Endothelial cell of umbilical vein (primary cell): ENCODE data around the gene METAP1. TPM values are rescaled to one million over a fixed set of nuclear protein-coding genes. Genes with fewer than 3 reads are reported as not detected.
A peak's percentile ranks its signal among the peaks of the same experiment; 100 is the strongest.

ENCODE experiments used
- BruUV-seq: library from RNA; stranded (reverse); fragments of 400-500 nt; replicated peaks from 2 replicates; lab custom pipeline; 2021; lab: Mats Ljungman, UMichigan
- CTCF ChIA-PET: fragments of 300-600, 350-600 bp; sonication (Branson Sonifier 250); formaldehyde crosslinking; loops from one replicate; lab custom pipeline; 2021; ENCODE audit warnings: antibody characterized with exemption, inconsistent platforms; lab: Charles Lee
- POLR2A ChIA-PET: fragments of 300-600, 350-600 bp; sonication (Branson Sonifier 250); formaldehyde crosslinking; loops from one replicate; lab custom pipeline; 2021; ENCODE audit warnings: antibody characterized with exemption, inconsistent platforms; lab: Charles Lee
- DNase-seq: peaks from one replicate; pipeline ENCODE4 v3.0.0-alpha.2; 2011; ENCODE audit warnings: low read depth, low spot score
- FAIRE-seq: peaks from 2 replicates; lab custom pipeline; 2011; peaks lifted over from hg19 to GRCh38; lab: Jason Lieb, UNC
- H2AFZ ChIP-seq: 2 replicates; pipeline ENCODE4 v1.6.0; 2012; ENCODE audit warnings: low read depth, low read length, control low read depth, inconsistent platforms
- H3K27ac ChIP-seq: 2 replicates; pipeline ENCODE4 v1.5.1; 2011; ENCODE audit warnings: low read depth, mild to moderate bottlenecking, control low read depth, low read length, moderate library complexity; ENCODE audit not compliant: insufficient read depth
- H3K27me3 ChIP-seq, 2 experiments: 2 replicates each; pipeline versions ENCODE4 v1.6.0 to v1.6.1; 2011; ENCODE audit warnings: low read length in 2 of 2, mixed read lengths in 1 of 2; ENCODE audit not compliant: control insufficient read depth in 2 of 2, insufficient read depth in 2 of 2
- H3K36me3 ChIP-seq, 2 experiments: 2 replicates in 1 of 2; 3 replicates in 1 of 2; pipeline ENCODE4 v1.5.1; 2011; ENCODE audit warnings: low read length in 2 of 2, mild to moderate bottlenecking in 1 of 2, moderate library complexity in 1 of 2; ENCODE audit not compliant: control insufficient read depth in 2 of 2, insufficient read depth in 2 of 2; ENCODE audit errors: extremely low read depth in 1 of 2
- H3K4me1 ChIP-seq: 3 replicates; pipeline ENCODE4 v1.5.1; 2011; ENCODE audit warnings: mild to moderate bottlenecking, low read length; ENCODE audit not compliant: control insufficient read depth, insufficient read depth; ENCODE audit errors: extremely low read depth
- H3K4me2 ChIP-seq: 2 replicates; pipeline ENCODE4 v1.6.1; 2011; ENCODE audit warnings: low read length, control low read depth, mixed read lengths; ENCODE audit not compliant: insufficient read depth
- H3K4me3 ChIP-seq, 3 experiments: fragments of 200-600 bp in 1 of 3; sonication (generic), shearing (Covaris generic) in 1 of 3; replicated peaks in 1 of 3; 2 replicates each; pipeline ENCODE4 v1.5.1; 2011 to 2016; ENCODE audit warnings: control low read depth in 3 of 3, low read length in 3 of 3, mild to moderate bottlenecking in 2 of 3, inconsistent platforms in 1 of 3, low read depth in 1 of 3, moderate library complexity in 1 of 3; ENCODE audit not compliant: insufficient read depth in 1 of 3
- H3K79me2 ChIP-seq: 2 replicates; pipeline ENCODE4 v1.6.0; 2012; ENCODE audit warnings: low read length, inconsistent platforms; ENCODE audit not compliant: control insufficient read depth, insufficient read depth
- H3K9ac ChIP-seq: replicated peaks from 2 replicates; pipeline ENCODE3; 2011; ENCODE audit warnings: low read length, control low read depth; ENCODE audit not compliant: insufficient read depth; ENCODE audit errors: extremely low read depth
- H3K9me1 ChIP-seq: replicated peaks from 3 replicates; pipeline ENCODE4 v1.6.0; 2011; ENCODE audit warnings: mild to moderate bottlenecking, low read length; ENCODE audit not compliant: control insufficient read depth, insufficient read depth; ENCODE audit errors: extremely low read depth
- H3K9me3 ChIP-seq: replicated peaks from 2 replicates; pipeline ENCODE4 v1.5.1; 2012; ENCODE audit warnings: low read length, inconsistent platforms; ENCODE audit not compliant: control insufficient read depth, insufficient read depth
- H4K20me1 ChIP-seq: replicated peaks from 2 replicates; pipeline ENCODE3; 2011; ENCODE audit warnings: mild to moderate bottlenecking, low read length; ENCODE audit not compliant: control insufficient read depth, insufficient read depth; ENCODE audit errors: extremely low read depth
- EZH2 ChIP-seq: IDR thresholded peaks from 2 replicates; pipeline ENCODE4 v1.6.1; 2012; ENCODE audit warnings: borderline replicate concordance, low read depth, mild to moderate bottlenecking, moderate library complexity, low read length, inconsistent platforms; ENCODE audit not compliant: severe bottlenecking
- FOS ChIP-seq: IDR thresholded peaks from 2 replicates; pipeline ENCODE4 v1.6.1; 2011; ENCODE audit warnings: mild to moderate bottlenecking, low read length, moderate library complexity, borderline replicate concordance; ENCODE audit not compliant: insufficient read depth
- GATA2 ChIP-seq: IDR thresholded peaks from 2 replicates; pipeline ENCODE4 v1.7.0; 2011; ENCODE audit warnings: low read depth, mild to moderate bottlenecking, moderate library complexity, mixed read lengths, low read length; ENCODE audit not compliant: insufficient read length, insufficient read depth
- JUN ChIP-seq: IDR thresholded peaks from 2 replicates; pipeline ENCODE4 v1.6.1; 2011; ENCODE audit warnings: borderline replicate concordance, low read depth; ENCODE audit not compliant: insufficient read length, insufficient read depth
- MYC ChIP-seq: IDR thresholded peaks from one replicate; pipeline ENCODE4 v1.6.1; 2011; ENCODE audit warnings: mild to moderate bottlenecking, low read depth, low read length
- POLR2A ChIP-seq: IDR thresholded peaks from 2 replicates; pipeline ENCODE4 v1.6.1; 2012; ENCODE audit warnings: low read depth, mild to moderate bottlenecking, control low read depth, low read length
- POLR2AphosphoS5 ChIP-seq: IDR thresholded peaks from 2 replicates; pipeline ENCODE4 v1.6.1; 2012; ENCODE audit warnings: low read depth, mild to moderate bottlenecking, control low read depth, low read length, moderate library complexity; ENCODE audit not compliant: insufficient read depth
- dilution Hi-C: fragments of 300-500 bp; cut with MboI; formaldehyde crosslinking; loops from one replicate; pipeline ENCODE4 v1.15.0; 2019; ENCODE audit warnings: low sequenced_read_pairs; ENCODE audit not compliant: extremely low pct_ligation_motif_present
- intact Hi-C: fragments of 100-400 bp; cut with micrococcal nuclease; formaldehyde crosslinking; loops from one replicate; pipeline ENCODE4 v1.10.0; 2022
- polyA plus RNA-seq, 4 experiments: library from polyadenylated mRNA; depleted of rRNA in 3 of 4; stranded (reverse) in 3 of 4; unstranded in 1 of 4; fragments of >200 nt; gene quantifications; 2 replicates each; pipeline versions ENCODE4 v1.2.1 to v1.2.3, GENCODE V29; 2011 to 2012; ENCODE audit warnings: missing spikeins in 1 of 4
- total RNA-seq: library from RNA; stranded (reverse); gene quantifications from 2 replicates; pipeline ENCODE4 v1.2.3, GENCODE V29; 2021
- TF ChIP-seq, protein P1 (sequence below), 2 donors: IDR thresholded peaks; 1 replicate in 1 of 2; 2 replicates in 1 of 2; pipeline ENCODE4 v1.5.1; 2011; ENCODE audit warnings: low read length in 2 of 2, mild to moderate bottlenecking in 2 of 2, moderate library complexity in 2 of 2, control low read depth in 1 of 2, inconsistent platforms in 1 of 2, low read depth in 1 of 2; ENCODE audit not compliant: insufficient read depth in 1 of 2; ENCODE audit errors: extremely low read depth in 1 of 2
- TF ChIP-seq, protein P2 (sequence below): IDR thresholded peaks from 2 replicates; pipeline ENCODE4 v1.6.1; 2011; ENCODE audit not compliant: insufficient read depth, insufficient read length

The METAP1 gene
- total and polyA plus RNA-seq, 2 donors (not counting 3 experiments of a cell fraction or from before 2014, with no cell fraction given): 26.4 to 39.8 TPM

DNA sequence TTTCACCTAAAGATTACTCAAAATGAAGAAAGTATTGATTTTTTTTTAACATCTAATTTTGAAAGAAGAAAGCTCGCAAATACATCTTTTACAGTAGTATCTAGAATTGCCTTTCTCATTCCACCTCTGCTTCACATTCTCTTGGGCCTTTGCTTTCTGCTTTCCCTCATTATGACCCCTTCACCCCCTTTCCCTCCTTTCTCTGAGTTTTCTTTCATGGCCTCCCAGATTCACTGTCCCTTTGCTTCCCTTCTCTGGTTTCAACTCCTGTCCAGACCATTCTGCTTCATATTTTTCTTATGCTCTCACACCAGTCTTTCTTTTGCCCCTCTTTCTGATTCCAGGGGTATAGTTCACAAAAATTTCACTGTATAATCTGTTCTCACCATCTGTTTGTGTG is 64.0 kb downstream of the METAP1 start:
- CTCF ChIA-PET: interaction anchor here (0.8 to 1.4 kb wide), 2 partner anchors 8 to 64 kb away, joined by 3 to 5 read pairs; partner anchors contain the start of gene METAP1
- peak overlapping the region; percentile 1 for H3K9ac ChIP-seq

More for the DNA sequence above, 64.0 kb downstream of the METAP1 start:
- Histone ChIP-seq H3K27ac (peak overlapping the region; percentile 56), H3K27me3 (no peaks in the 10 kb centered on the region), H3K36me3 (peaks cover 3 to 5% of the 10 kb centered on the region in 2 experiments), H3K4me3 (no peak overlapping the region), H4K20me1 (no peaks in the 10 kb centered on the region), H3K4me2 (peak overlapping the region; percentile 40), H3K9me3 (no peaks in the 10 kb centered on the region), H2AFZ (no peak overlapping the region), H3K79me2 (no peaks in the 10 kb centered on the region), H3K4me1 (peaks cover 23% of the 10 kb centered on the region), H3K9me1 (no peaks in the 10 kb centered on the region)
- intact Hi-C loops: loop anchor here (5.0 kb wide), 1 partner anchor 907 kb away; no protein-coding TSS in a partner anchor
- dilution Hi-C loops: no loop called here
- POLR2A ChIA-PET: no interaction called here
- no TSS peak for BruUV-seq
- FAIRE-seq (no peak), DNase-seq (no peak)
- TF ChIP-seq FOS (no peak), GATA2 (no peak), MYC (no peak), EZH2 (no peak), POLR2AphosphoS5 (no peak), POLR2A (no peak), JUN (no peak)
- TF ChIP-seq, protein P1, sequence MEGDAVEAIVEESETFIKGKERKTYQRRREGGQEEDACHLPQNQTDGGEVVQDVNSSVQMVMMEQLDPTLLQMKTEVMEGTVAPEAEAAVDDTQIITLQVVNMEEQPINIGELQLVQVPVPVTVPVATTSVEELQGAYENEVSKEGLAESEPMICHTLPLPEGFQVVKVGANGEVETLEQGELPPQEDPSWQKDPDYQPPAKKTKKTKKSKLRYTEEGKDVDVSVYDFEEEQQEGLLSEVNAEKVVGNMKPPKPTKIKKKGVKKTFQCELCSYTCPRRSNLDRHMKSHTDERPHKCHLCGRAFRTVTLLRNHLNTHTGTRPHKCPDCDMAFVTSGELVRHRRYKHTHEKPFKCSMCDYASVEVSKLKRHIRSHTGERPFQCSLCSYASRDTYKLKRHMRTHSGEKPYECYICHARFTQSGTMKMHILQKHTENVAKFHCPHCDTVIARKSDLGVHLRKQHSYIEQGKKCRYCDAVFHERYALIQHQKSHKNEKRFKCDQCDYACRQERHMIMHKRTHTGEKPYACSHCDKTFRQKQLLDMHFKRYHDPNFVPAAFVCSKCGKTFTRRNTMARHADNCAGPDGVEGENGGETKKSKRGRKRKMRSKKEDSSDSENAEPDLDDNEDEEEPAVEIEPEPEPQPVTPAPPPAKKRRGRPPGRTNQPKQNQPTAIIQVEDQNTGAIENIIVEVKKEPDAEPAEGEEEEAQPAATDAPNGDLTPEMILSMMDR (IDR thresholded peaks at IDR 0.05; ENCODE audit: extremely low read depth in 1 of 2, insufficient read depth in 1 of 2, low read depth in 1 of 2, low read length in 2 of 2): no peak
- TF ChIP-seq, protein P2, sequence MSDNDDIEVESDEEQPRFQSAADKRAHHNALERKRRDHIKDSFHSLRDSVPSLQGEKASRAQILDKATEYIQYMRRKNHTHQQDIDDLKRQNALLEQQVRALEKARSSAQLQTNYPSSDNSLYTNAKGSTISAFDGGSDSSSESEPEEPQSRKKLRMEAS: no peak
